GM21515 (cell line): ENCODE results near the gene VPS39.

Experiments
- ATAC-seq: cut with Tn5 transposase; IDR thresholded peaks from one replicate; pipeline ENCODE4 v1.9.1; 2021; ENCODE audit not compliant: unreplicated experiment

VPS39 gene

DNA sequence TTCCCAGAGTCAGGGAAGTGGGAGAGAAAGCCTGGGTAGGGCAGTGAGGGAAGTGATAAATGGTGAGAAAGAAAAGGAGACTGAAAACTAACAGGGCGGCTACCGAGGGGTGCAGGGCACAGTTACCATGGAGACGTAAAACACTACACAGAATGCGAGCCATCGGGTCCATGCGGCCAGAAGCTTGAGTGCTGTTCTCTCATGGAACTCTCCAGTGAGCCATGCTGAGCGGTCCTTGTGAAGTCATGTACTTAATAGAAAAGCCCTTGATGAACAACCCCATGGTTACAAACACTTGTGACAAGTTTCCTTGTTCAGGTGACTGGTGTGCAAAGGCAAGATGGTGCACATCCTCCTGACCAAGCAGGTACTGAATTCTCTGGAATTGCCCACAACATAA lies 48.0 kb downstream of the VPS39 start:
- ATAC-seq, result no peak

- ATAC-seq, result no peak
Observed at GRCh38 chr15:42159381-42160015, 48.6 kb downstream of the VPS39 start.

GRCh38 chr15:42158941-42159340 lies 49.2 kb downstream of the VPS39 start:
- no peak for ATAC-seq

- ATAC-seq, result no peak
Observed at GRCh38 chr15:42157981-42158765, 49.9 kb downstream of the VPS39 start.

GRCh38 chr15:42157381-42157780 lies 50.7 kb downstream of the VPS39 start:
- ATAC-seq, result no peak

GRCh38 chr15:42156243-42156922 lies 51.7 kb downstream of the VPS39 start, which contains the start of gene PLA2G4F:
Gene PLA2G4F, minus strand, starts transcription at chr15:42156636. Its CDS starts 87 bp downstream, at chr15:42156549.
- ATAC-seq, result no peak

- no peak for ATAC-seq
Observed at GRCh38 chr15:42155546-42156242, 52.4 kb downstream of the VPS39 start.

DNA sequence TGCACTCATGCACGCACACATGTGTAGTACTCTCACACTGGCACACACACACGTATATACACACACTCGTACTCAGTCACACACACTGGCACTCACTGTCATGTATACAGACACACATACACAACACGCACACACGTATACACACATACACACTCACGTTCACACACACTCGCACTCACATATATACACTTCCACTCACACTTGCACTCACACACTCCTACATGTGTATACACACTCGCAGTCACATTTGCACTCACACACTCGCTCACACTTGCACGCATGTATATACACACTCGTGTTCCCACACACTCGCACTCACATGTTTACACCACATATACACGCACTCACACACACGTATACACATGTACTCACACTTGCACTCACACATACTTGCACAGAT lies 53.1 kb downstream of the VPS39 start:
- ATAC-seq, result no peak

GRCh38 chr15:42154212-42154941 lies 53.7 kb downstream of the VPS39 start:
- no peak for ATAC-seq

DNA sequence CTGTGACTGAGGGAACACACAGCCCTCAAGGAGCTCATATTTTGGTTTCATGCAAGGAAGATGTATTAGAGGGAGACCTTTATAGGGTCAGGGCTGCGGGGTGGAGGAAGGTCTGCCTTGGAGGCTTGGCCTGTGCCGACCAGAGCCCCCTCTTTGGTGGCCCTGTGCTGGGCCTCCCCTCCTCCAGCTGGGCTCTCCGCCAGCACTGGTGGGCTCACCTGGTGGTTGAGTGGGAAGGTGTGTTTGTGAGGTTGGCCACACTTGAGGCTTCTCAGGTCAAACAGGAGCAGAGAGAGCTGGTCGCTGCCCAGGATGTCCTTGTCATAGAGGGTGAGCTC lies 54.3 kb downstream of the VPS39 start:
- no peak for ATAC-seq

DNA sequence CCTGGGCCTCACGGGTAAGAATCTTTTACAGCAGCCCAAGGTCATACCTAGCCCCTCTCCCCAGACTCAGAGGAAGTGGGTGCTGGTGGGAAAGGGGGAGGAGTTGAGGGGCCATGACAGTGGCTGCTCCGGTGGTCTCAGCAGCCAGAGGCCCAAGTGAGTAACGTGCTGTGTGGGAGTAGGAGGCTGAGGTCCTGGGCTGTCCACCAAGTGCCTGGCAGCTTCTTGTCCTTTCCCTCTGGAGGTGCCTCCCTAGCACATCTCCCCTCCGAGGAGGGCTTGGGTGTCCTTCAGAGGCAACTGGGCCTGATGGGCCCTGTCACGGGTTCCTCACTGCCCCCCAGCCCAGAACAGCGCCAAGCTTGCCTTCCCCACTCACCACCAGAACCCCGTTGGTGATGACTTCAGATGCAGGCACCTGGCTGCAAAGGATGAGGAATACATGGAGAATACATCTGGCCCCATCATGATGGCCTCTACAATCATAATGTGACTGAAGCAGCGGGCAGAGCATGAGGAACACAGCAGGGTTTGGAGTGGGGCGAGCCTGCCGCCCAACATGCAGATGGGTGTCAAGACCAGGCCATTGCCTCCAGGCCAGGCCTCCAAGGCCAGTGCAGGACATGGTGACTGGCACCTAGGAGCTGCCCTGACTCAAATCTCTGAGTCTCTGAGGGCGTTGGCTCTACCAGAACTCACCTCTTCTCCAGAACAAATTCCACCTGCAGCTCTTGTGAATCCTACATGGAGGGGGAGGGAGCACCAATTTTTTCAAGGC lies 55.0 kb downstream of the VPS39 start:
- no peak for ATAC-seq

DNA sequence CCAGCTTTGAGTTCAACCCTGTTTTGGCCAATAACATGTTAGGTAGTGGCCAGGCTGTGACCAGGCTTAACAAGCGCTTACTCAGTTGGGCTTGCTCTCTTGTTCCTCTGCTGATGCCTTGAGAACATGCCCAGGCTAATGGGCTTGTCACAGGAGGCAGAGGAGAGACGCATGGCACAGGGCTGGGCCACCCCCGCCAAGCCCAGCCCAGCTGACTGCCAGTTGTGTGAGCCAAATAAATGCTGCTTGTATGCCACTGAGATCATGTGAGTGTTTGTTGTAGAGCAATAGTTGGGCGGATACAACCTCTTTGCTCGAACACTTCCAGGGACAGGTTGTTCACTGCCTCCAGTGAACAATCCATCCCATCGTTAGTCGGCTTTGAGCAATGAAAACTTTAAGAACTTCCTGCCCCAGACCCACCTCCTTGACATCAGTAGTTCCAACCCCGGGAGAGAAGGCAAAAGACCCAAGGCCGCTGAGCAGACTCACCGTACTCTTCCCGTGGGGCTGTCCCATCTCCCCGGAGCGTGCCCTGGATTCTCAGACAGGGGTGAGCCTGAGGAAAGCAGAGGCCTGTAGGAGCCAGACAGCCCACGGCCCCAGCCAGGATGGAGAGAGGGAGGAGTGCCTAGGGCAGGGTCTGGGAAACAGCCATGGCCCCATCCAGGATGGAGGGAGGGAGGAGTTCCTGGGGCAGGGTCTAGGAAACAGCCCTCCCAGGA lies 55.7 kb downstream of the VPS39 start:
- no peak for ATAC-seq

DNA sequence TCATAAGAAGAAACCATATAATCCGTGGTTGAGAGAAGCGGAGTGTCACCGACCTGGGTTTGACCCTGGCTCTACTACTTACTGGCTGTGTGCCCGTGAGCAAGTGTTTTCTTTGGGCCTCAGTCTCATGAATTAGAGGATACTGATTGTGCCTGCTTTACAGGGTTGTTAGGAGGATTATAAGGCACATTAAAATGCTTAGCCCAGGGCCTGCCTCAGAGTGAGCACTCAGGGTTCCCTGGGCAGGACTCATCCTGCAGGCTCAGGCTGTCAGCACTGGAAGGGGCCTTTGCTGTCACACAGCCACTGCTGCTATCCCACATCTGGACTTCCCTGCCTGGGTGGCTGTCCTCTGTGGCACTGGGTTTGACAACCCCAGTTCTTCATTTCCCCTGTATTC lies 56.4 kb downstream of the VPS39 start:
- ATAC-seq, result no peak

- no peak for ATAC-seq
Observed at GRCh38 chr15:42151141-42151561, 57.0 kb downstream of the VPS39 start.

GRCh38 chr15:42150219-42150970 lies 57.7 kb downstream of the VPS39 start:
- no peak for ATAC-seq

GRCh38 chr15:42149493-42150218 lies 58.4 kb downstream of the VPS39 start:
- ATAC-seq, result no peak

- ATAC-seq, result no peak
Observed at GRCh38 chr15:42148808-42149492, 59.2 kb downstream of the VPS39 start.

DNA sequence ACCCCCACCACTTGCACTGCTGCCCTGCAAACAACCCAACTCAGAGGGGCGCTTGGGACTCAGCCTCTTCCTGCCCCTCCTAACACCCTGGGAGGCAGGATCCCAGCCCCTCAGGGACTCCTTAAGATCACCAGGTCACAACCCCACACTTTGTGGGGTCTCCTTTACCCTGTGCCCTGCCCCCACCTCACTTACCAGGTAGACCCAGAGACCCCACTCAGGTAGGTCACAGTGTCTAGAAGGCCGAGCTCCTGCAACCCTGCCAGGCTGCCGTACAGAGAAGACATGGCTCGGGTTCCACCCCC lies 60.7 kb downstream of the VPS39 start:
- no peak for ATAC-seq
